ENCODE measurements around the gene COMMD10. TPM values are rescaled to one million over a fixed set of nuclear protein-coding genes. Genes with fewer than 3 reads are reported as not detected.

COMMD10 gene
- total and polyA plus RNA-seq, 2 of the 8 experiments (the other 6 are each of a cell fraction or from before 2014, with no cell fraction given): 16.5 to 43.4 TPM

GRCh38 chr5:116042375-116042774 is 42.5 kb upstream of the COMMD10 start (continued):
- TF ChIP-seq CBX5 (IDR thresholded peaks at IDR 0.05; ENCODE audit: low read depth, low read length) (no peak), GABPA (IDR thresholded peaks at IDR 0.05; ENCODE audit: borderline replicate concordance, insufficient read depth, low read length) (no peak), NRF1 (IDR thresholded peaks at IDR 0.05; ENCODE audit: low read depth, low read length) (no peak), CBX8 (IDR thresholded peaks at IDR 0.05; ENCODE audit: borderline replicate concordance, low read depth, low read length) (no peak)
- TF ChIP-seq, protein P1, sequence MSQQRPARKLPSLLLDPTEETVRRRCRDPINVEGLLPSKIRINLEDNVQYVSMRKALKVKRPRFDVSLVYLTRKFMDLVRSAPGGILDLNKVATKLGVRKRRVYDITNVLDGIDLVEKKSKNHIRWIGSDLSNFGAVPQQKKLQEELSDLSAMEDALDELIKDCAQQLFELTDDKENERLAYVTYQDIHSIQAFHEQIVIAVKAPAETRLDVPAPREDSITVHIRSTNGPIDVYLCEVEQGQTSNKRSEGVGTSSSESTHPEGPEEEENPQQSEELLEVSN (IDR thresholded peaks at IDR 0.05): no peak

Data from H1 (cell line).